Fibroblast of villous mesenchyme (primary cell): ENCODE data around the gene DHCR7. TPM values are rescaled to one million over a fixed set of nuclear protein-coding genes. Genes with fewer than 3 reads are reported as not detected.

Source experiments
- DNase-seq: peaks from one replicate; pipeline ENCODE4 v3.0.0-alpha.2; 2010; ENCODE audit warnings: low read depth
- H3K4me3 ChIP-seq: 2 replicates; pipeline ENCODE4 v1.5.1; 2011; ENCODE audit warnings: low read depth, mild to moderate bottlenecking, low read length
- total RNA-seq: library from RNA; depleted of rRNA; stranded (reverse); fragments of >200 nt; gene quantifications from 2 replicates; pipeline ENCODE4 v1.2.3, GENCODE V29; 2012
- TF ChIP-seq, protein P1 (sequence below): IDR thresholded peaks from 2 replicates; pipeline ENCODE4 v1.5.1; 2012; ENCODE audit warnings: low read depth, mild to moderate bottlenecking, low read length; ENCODE audit not compliant: insufficient read depth

The DHCR7 gene
- total RNA-seq, 1 donor: 94.1 TPM

- TF ChIP-seq, protein P1, sequence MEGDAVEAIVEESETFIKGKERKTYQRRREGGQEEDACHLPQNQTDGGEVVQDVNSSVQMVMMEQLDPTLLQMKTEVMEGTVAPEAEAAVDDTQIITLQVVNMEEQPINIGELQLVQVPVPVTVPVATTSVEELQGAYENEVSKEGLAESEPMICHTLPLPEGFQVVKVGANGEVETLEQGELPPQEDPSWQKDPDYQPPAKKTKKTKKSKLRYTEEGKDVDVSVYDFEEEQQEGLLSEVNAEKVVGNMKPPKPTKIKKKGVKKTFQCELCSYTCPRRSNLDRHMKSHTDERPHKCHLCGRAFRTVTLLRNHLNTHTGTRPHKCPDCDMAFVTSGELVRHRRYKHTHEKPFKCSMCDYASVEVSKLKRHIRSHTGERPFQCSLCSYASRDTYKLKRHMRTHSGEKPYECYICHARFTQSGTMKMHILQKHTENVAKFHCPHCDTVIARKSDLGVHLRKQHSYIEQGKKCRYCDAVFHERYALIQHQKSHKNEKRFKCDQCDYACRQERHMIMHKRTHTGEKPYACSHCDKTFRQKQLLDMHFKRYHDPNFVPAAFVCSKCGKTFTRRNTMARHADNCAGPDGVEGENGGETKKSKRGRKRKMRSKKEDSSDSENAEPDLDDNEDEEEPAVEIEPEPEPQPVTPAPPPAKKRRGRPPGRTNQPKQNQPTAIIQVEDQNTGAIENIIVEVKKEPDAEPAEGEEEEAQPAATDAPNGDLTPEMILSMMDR: no peak
- no peak overlapping the region for H3K4me3 ChIP-seq
- no peak for DNase-seq
These were observed 6.9 kb downstream of the DHCR7 start for GRCh38 chr11:71441251-71441650.

DNA sequence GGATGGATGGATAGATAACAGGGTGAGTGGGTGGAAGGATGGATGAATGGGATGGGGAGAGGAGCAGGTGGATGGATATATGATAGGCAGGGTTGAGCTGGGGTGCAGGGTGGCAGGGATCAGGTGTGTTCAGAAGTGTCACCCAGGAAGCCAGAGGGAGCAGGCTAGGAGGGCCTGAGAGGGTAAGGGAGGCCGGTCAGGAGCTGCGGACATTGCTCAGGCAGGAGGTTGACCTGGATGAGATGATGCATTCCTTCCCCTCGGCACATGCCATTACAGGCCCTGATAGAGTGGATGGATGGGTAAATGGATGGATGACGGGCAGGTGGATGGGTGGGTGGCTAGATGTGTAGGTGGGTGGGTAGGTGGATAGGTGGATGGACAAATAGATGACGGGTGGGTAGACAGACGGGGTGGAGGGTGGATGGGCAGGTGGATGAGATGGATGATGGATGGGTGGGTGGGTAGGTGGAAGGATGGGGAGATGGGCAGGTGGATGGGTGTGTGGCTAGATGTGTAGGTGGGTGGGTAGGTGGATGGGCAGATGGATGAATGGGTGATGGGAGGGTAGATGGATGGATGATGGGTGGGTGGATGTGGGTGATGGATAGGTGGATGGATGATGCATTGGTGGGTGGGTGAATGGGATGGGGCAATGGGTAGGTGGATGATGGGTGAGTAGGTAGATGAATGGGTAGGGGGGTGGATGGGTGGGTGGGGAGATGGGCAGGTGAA lies 8.0 kb downstream of the DHCR7 start:
- TF ChIP-seq, protein P1: no peak
- H3K4me3 ChIP-seq: no peak overlapping the region
- no peak for DNase-seq

DNA sequence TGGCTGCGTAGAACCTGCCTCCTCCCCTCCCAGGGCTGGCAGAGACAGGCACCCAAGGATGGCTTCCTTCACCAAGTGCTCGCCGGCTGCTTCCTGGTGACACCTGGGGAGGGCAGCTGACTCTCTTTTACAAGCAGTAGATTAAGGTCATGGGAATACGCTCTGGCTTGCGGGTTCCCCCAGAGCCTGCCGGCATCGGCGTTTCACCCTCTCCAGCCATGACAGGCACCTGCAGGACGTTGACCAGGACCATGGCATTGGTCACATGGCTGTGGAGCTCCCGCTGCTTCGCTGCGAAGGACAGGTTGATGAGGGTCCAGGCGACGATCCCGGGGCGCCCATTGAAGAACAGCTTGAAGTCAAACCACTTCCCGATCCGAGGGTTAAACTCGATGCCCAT lies 9.5 kb downstream of the DHCR7 start:
- no peak for DNase-seq
- TF ChIP-seq, protein P1: no peak
- H3K4me3 ChIP-seq: no peak overlapping the region

DNA sequence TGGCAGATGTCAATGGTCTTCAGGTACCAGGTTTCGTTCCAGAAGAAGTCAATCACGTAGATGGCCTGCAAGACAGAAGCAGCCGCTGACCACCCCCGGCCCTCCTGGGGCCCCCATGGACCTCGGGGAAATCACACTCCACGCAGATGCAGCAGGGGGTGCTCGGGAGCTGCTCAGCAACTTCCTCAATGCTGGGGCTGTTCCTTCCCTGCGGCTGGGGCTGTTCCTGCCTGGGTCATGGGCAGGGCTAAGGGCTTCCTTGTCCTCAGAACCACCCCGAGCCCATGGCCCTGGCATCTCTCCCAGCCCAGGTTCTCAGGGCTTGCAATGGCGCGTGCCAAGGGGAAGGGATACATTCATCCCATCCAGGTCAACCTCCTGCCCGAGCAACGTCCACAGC lies 10.3 kb downstream of the DHCR7 start:
- DNase-seq: no peak

DNA sequence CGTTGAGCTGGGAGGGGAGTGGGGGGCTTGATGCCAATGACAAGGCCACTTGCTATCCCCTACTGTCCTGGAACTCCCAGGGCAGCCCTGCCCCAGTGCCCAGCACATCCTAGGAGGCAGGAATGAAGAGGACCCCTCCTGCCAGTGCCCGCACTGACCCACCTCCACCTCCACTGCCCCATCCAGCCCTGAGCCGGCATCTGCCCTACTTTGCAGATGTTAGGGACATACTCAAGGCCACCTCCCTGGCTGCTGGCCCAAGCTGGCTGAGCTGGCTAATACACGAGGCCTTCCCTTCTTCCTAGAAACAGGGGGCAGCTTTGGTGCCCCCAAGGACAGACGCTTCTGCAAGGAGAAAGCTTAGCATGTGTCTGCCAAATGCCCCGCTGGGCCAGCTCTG lies 10.8 kb downstream of the DHCR7 start:
- no peak overlapping the region for H3K4me3 ChIP-seq
- no peak for DNase-seq
- TF ChIP-seq, protein P1: no peak

More for the DNA sequence above, 10.3 kb downstream of the DHCR7 start:
- TF ChIP-seq, protein P1: no peak
- no peak overlapping the region for H3K4me3 ChIP-seq

DNA sequence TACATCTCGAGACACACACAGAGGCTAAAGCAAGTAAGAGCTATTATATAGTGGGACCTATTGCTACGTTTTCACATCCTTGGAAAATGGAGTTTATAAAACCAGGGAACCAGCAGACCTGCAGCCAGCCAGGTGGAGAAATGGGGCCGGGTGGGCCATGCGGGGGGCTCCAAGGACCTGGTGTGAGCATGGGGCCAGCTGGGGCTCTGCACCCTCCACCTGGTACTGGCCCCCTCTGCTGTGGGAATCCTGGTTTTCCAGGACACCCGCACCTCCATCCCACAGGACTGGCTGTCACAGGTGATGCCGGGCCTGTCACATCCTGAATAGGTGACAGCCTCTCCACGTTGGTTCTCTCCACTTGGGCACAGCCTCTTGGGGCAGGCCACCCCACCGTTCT lies 11.3 kb downstream of the DHCR7 start:
- H3K4me3 ChIP-seq: no peak overlapping the region
- TF ChIP-seq, protein P1: no peak
- DNase-seq: no peak
